Stimulated activated naive CD8-positive, alpha-beta T cell treated with anti-CD3 and anti-CD28 coated beads, Interleukin-15, Interleukin-2, amounts not matched to agents 100 U/mL and 50 U/mL, for 24 hours (primary cell): ENCODE measurements around the gene GNAT2.

ENCODE experiments used
- ATAC-seq: fragments of 150-1000 bp; cut with Tn5 transposase; one replicate; pipeline ENCODE4 v1.10.0; 2021
- DNase-seq: peaks from one replicate; pipeline ENCODE4 v3.0.0; 2021

GNAT2 gene

GRCh38 chr1:109609881-109610280 is 9.5 kb downstream of the GNAT2 start:
- ATAC-seq = no peak

GRCh38 chr1:109605381-109605780 is 14.0 kb downstream of the GNAT2 start:
- DNase-seq (no peak), ATAC-seq (no peak)

More at GRCh38 chr1:109609881-109610280, 9.5 kb downstream of the GNAT2 start:
- no peak for DNase-seq

- ATAC-seq = no peak
- DNase-seq = no peak
Measured at GRCh38 chr1:109603229-109603628, 16.2 kb downstream of the GNAT2 start.

- DNase-seq (no peak), ATAC-seq (no peak)
Measured at GRCh38 chr1:109598655-109599054, 20.8 kb downstream of the GNAT2 start.

- no peak for ATAC-seq
- DNase-seq = no peak
Measured at GRCh38 chr1:109598156-109598555, 21.3 kb downstream of the GNAT2 start.

- DNase-seq (no peak), ATAC-seq (no peak)
Measured at GRCh38 chr1:109595531-109595930, 23.9 kb downstream of the GNAT2 start.

- no peak for ATAC-seq
Measured at GRCh38 chr1:109592916-109593315, 26.5 kb downstream of the GNAT2 start.

GRCh38 chr1:109589679-109590078 is 29.7 kb downstream of the GNAT2 start:
- no peak for ATAC-seq
- DNase-seq = no peak

More at GRCh38 chr1:109592916-109593315, 26.5 kb downstream of the GNAT2 start:
- DNase-seq = no peak

GRCh38 chr1:109589177-109589576 is 30.2 kb downstream of the GNAT2 start:
- ATAC-seq = no peak
- no peak for DNase-seq

GRCh38 chr1:109586055-109586454 is 33.4 kb downstream of the GNAT2 start:
- ATAC-seq (no peak), DNase-seq (no peak)

- DNase-seq (no peak), ATAC-seq (no peak)
Measured at GRCh38 chr1:109584766-109585165, 34.6 kb downstream of the GNAT2 start.

- DNase-seq = no peak
- no peak for ATAC-seq
Measured at GRCh38 chr1:109582021-109582420, 37.4 kb downstream of the GNAT2 start.

- ATAC-seq = no peak
- no peak for DNase-seq
Measured at GRCh38 chr1:109579491-109579890, 39.9 kb downstream of the GNAT2 start.

GRCh38 chr1:109578947-109579443 is 40.4 kb downstream of the GNAT2 start:
- ATAC-seq (no peak), DNase-seq (no peak)

- ATAC-seq (no peak), DNase-seq (no peak)
Measured at GRCh38 chr1:109573785-109574184, 45.6 kb downstream of the GNAT2 start.

- ATAC-seq (no peak), DNase-seq (no peak)
Measured at GRCh38 chr1:109570414-109570813, 49.0 kb downstream of the GNAT2 start.

- DNase-seq (no peak), ATAC-seq (no peak)
Measured at GRCh38 chr1:109569323-109569722, 50.1 kb downstream of the GNAT2 start.

GRCh38 chr1:109567877-109568672 is 51.3 kb downstream of the GNAT2 start:
- no peak for DNase-seq
- no peak for ATAC-seq

- ATAC-seq = no peak
- no peak for DNase-seq
Measured at GRCh38 chr1:109566982-109567381, 52.4 kb downstream of the GNAT2 start.

GRCh38 chr1:109565241-109565640 is 54.2 kb downstream of the GNAT2 start:
- DNase-seq = no peak
- no peak for ATAC-seq

GRCh38 chr1:109564194-109564878 is 55.1 kb downstream of the GNAT2 start:
- ATAC-seq = no peak

GRCh38 chr1:109559995-109560394 is 59.4 kb downstream of the GNAT2 start:
- no peak for ATAC-seq
- DNase-seq = no peak

More at GRCh38 chr1:109564194-109564878, 55.1 kb downstream of the GNAT2 start:
- no peak for DNase-seq

- no peak for ATAC-seq
Measured at GRCh38 chr1:109557520-109557919, 61.9 kb downstream of the GNAT2 start.

More at GRCh38 chr1:109557520-109557919, 61.9 kb downstream of the GNAT2 start:
- no peak for DNase-seq
